ENCODE results near the gene RALGAPA2. TPM values are rescaled to one million over a fixed set of nuclear protein-coding genes. Genes with fewer than 3 reads are reported as not detected.

Gene RALGAPA2
- total RNA-seq, 1 donor from 2014 or later, result 15.7 TPM

DNA sequence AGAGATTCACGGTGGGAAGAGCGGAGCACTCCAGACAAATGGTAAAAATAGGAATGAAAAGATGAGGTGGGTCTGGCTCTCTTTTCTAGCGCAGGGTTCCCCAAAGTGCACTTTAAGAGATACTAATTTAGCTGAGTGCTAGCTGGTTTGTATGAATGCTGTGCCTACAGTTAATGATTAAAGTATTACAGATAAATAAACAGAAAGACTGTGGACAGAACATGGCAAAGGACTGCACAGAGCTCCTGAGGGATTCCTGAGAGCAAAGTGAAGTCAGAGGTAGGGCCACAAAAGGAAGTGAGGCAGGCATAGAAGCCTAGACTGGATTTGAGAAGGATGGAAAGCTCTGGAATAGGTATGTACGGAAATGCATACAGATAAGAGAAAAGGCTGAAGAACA, 230.0 kb downstream of the RALGAPA2 start:
- Histone ChIP-seq H3K9ac (ENCODE audit: low read depth in 1 of 3, low read length in 3 of 3) (no peak overlapping the region), H3K36me3 (ENCODE audit: control insufficient read depth in 3 of 3, insufficient read depth in 3 of 3, low read length in 3 of 3) (peaks cover 3 to 15% (median 4%) of the 10 kb centered on the region in 3 donors), H3K27ac (ENCODE audit: low read depth, low read length) (no peak overlapping the region), H3K4me3 (ENCODE audit: low read length in 3 of 3) (no peak overlapping the region), H3K27me3 (ENCODE audit: control insufficient read depth in 3 of 3, insufficient read depth in 3 of 3, low read length in 3 of 3) (no peaks in the 10 kb centered on the region), H3K9me3 (ENCODE audit: control insufficient read depth in 3 of 3, low read length in 3 of 3) (no peaks in the 10 kb centered on the region), H3K4me1 (ENCODE audit: control insufficient read depth in 3 of 3, insufficient read depth in 3 of 3, low read length in 3 of 3) (peaks cover 0 to 6% (median 4%) of the 10 kb centered on the region in 3 donors)

DNA sequence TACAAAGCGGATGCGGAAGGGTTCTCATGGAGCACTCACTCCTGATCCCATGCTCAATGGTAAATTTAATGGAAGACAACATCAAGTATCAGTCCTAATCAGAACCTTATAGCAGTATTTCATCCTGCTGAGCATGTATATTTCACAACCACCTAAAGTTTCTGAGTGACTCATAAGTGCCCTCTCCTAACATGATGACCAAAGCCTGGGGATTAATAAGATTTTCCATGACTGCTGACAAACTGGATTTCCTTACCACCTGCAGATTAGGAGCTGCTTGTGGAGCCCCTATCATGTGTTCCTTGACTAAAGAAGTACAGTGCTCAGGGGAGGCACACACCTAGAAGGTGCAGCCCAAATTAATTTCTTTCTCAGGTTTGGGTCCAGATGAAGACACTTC, 231.8 kb downstream of the RALGAPA2 start:
- H3K27ac ChIP-seq (ENCODE audit: low read depth, low read length), result no peak overlapping the region
- peaks cover 0 to 12% (median 4%) of the 10 kb centered on the region in 3 donors for H3K4me1 ChIP-seq (ENCODE audit: control insufficient read depth in 3 of 3, insufficient read depth in 3 of 3, low read length in 3 of 3)
- peaks cover under 1 to 13% (median 3%) of the 10 kb centered on the region in 3 donors for H3K36me3 ChIP-seq (ENCODE audit: control insufficient read depth in 3 of 3, insufficient read depth in 3 of 3, low read length in 3 of 3)
- H3K27me3 ChIP-seq (ENCODE audit: control insufficient read depth in 3 of 3, insufficient read depth in 3 of 3, low read length in 3 of 3), result no peaks in the 10 kb centered on the region
- H3K4me3 ChIP-seq (ENCODE audit: low read length in 3 of 3), result no peak overlapping the region
- no peaks in the 10 kb centered on the region for H3K9me3 ChIP-seq (ENCODE audit: control insufficient read depth in 3 of 3, low read length in 3 of 3)
- H3K9ac ChIP-seq (ENCODE audit: low read depth in 1 of 3, low read length in 3 of 3), result no peak overlapping the region

DNA sequence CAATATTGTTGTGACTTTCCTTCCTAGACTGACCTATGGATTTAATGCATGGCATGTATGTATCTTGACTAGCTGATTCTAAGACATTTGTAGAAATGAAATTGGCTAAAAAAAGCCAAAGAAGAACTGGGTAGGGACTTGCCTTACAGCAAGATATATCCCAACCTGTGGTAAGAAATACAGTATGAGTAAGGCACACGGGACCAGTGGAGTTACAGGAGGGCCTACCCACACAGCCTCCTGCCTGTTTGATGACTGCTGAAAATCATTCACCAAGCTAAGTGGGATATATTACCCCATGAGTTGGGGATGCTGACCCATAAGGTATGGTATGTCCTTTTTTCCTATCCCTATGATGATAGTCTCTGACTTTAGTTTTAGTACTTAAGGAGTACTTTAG, 232.3 kb downstream of the RALGAPA2 start:
- Histone ChIP-seq H3K4me3 (ENCODE audit: low read length in 3 of 3) (no peak overlapping the region), H3K9ac (ENCODE audit: low read depth in 1 of 3, low read length in 3 of 3) (no peak overlapping the region), H3K27me3 (ENCODE audit: control insufficient read depth in 3 of 3, insufficient read depth in 3 of 3, low read length in 3 of 3) (no peaks in the 10 kb centered on the region), H3K36me3 (ENCODE audit: control insufficient read depth in 3 of 3, insufficient read depth in 3 of 3, low read length in 3 of 3) (peaks cover 0 to 13% (median 3%) of the 10 kb centered on the region in 3 donors), H3K27ac (ENCODE audit: low read depth, low read length) (no peak overlapping the region), H3K9me3 (ENCODE audit: control insufficient read depth in 3 of 3, low read length in 3 of 3) (no peaks in the 10 kb centered on the region), H3K4me1 (ENCODE audit: control insufficient read depth in 3 of 3, insufficient read depth in 3 of 3, low read length in 3 of 3) (peaks cover 0 to 12% (median 4%) of the 10 kb centered on the region in 3 donors)

DNA sequence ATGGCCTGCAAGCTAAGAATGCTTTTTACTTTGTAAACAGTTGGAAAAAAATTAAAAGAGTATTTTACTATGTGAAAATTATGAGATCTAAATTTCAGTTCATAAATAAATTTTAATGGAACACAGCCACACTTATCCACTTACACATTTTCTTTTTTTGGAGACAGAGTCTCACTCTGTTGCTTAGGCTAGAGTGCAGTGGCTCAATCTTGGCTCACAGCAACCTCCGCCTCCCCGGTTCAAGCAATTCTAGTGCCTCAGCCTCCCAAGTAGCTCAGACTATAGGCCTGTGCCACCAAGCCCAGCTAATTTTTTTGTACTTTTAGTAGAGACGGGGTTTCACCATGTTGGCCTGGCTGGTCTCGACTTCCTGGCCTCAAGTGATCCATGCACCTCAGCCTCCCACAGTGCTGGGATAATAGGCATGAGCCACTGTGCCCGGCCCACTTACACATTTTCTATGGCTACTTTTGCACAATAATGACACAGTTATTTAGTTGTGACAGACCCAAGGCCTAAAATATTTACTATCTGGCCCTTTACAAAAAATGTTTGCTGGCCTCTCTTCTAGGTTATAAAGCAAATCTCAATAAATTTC, 234.9 kb downstream of the RALGAPA2 start:
- H3K4me3 ChIP-seq (ENCODE audit: low read length in 3 of 3), result no peak overlapping the region
- H3K9ac ChIP-seq (ENCODE audit: low read depth in 1 of 3, low read length in 3 of 3), result no peak overlapping the region
- H3K4me1 ChIP-seq (ENCODE audit: control insufficient read depth in 3 of 3, insufficient read depth in 3 of 3, low read length in 3 of 3), result peaks cover 0 to 12% (median 4%) of the 10 kb centered on the region in 3 donors
- H3K27me3 ChIP-seq (ENCODE audit: control insufficient read depth in 3 of 3, insufficient read depth in 3 of 3, low read length in 3 of 3), result no peaks in the 10 kb centered on the region
- no peaks in the 10 kb centered on the region for H3K9me3 ChIP-seq (ENCODE audit: control insufficient read depth in 3 of 3, low read length in 3 of 3)
- peaks cover 3 to 12% (median 4%) of the 10 kb centered on the region in 3 donors for H3K36me3 ChIP-seq (ENCODE audit: control insufficient read depth in 3 of 3, insufficient read depth in 3 of 3, low read length in 3 of 3)
- no peak overlapping the region for H3K27ac ChIP-seq (ENCODE audit: low read depth, low read length)

DNA sequence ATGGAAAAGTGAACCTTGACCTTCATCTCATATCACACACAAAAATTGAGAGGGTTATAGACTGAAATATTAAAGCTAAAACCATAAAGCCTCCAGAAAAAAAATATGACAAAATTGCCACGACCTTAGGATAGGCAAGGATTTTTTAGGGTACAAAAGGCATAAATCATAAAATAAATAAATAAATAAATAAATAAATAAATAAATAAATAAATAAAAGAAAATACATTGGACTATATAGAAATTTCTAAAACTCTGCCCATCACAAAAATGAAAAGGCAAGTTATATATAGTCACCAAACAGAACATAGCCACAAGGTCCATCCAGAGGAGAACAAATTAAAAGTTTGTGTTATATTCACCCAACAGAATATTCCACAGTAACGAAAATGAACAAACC, 235.9 kb downstream of the RALGAPA2 start:
- H3K9me3 ChIP-seq (ENCODE audit: control insufficient read depth in 3 of 3, low read length in 3 of 3), result no peaks in the 10 kb centered on the region
- H3K27ac ChIP-seq (ENCODE audit: low read depth, low read length), result no peak overlapping the region
- H3K4me3 ChIP-seq (ENCODE audit: low read length in 3 of 3), result no peak overlapping the region
- H3K27me3 ChIP-seq (ENCODE audit: control insufficient read depth in 3 of 3, insufficient read depth in 3 of 3, low read length in 3 of 3), result no peaks in the 10 kb centered on the region
- no peak overlapping the region for H3K9ac ChIP-seq (ENCODE audit: low read depth in 1 of 3, low read length in 3 of 3)
- peaks cover 6 to 14% (median 9%) of the 10 kb centered on the region in 3 donors for H3K36me3 ChIP-seq (ENCODE audit: control insufficient read depth in 3 of 3, insufficient read depth in 3 of 3, low read length in 3 of 3)
- H3K4me1 ChIP-seq (ENCODE audit: control insufficient read depth in 3 of 3, insufficient read depth in 3 of 3, low read length in 3 of 3), result peaks cover 0 to 12% (median 4%) of the 10 kb centered on the region in 3 donors

DNA sequence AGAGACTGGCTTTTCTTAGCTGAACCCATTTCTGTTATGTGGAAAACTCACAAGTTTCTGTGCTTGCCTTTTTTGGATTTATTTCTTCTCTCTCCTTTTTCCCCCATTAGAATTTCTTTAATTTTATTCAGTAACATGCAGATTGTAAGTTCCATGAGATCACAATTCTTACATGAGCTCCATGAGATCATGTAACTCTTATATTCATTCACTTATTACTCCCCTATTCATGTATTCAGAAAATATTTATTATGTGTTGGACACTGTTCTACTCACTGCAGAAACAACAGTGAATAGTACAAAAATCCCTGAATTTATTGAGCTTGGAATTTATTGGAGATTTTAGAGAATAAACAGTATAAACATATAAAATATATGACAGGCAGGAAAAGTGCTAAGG, 238.8 kb downstream of the RALGAPA2 start:
- Histone ChIP-seq H3K4me1 (ENCODE audit: control insufficient read depth in 3 of 3, insufficient read depth in 3 of 3, low read length in 3 of 3) (peaks cover 0 to 10% (median 4%) of the 10 kb centered on the region in 3 donors), H3K9me3 (ENCODE audit: control insufficient read depth in 3 of 3, low read length in 3 of 3) (no peaks in the 10 kb centered on the region), H3K4me3 (ENCODE audit: low read length in 3 of 3) (no peak overlapping the region), H3K27me3 (ENCODE audit: control insufficient read depth in 3 of 3, insufficient read depth in 3 of 3, low read length in 3 of 3) (no peaks in the 10 kb centered on the region), H3K36me3 (ENCODE audit: control insufficient read depth in 3 of 3, insufficient read depth in 3 of 3, low read length in 3 of 3) (peaks cover 6 to 11% (median 8%) of the 10 kb centered on the region in 3 donors), H3K27ac (ENCODE audit: low read depth, low read length) (no peak overlapping the region), H3K9ac (ENCODE audit: low read depth in 1 of 3, low read length in 3 of 3) (no peak overlapping the region)

DNA sequence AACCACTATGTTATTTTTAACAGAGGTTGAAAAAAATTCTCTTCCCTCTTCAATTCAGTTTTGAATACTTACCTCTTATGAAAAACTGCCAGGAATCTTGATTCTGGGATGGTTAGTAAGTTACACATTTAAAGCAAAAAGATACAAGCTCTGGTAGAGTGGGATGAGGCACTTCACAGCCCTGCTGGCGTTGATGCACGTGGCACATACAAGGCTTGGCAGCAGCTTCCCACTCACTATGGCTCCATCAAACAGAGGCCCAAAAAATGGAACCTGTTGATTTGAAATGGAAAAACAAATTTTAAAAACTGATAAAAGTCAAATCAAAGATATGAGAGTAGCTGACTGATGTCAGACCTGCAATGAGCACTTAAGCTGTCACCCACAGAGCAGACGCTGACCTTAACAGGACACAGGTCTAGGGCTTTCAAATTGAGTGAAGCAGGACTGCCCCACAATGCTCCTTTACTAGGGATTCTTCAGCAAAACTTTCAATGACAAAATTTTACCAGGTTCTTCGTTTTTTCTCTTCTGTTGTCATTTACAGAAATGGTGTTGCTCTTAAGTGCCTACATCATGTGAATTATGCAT, 239.7 kb downstream of the RALGAPA2 start:
- Histone ChIP-seq H3K9me3 (ENCODE audit: control insufficient read depth in 3 of 3, low read length in 3 of 3) (no peaks in the 10 kb centered on the region), H3K9ac (ENCODE audit: low read depth in 1 of 3, low read length in 3 of 3) (no peak overlapping the region), H3K36me3 (ENCODE audit: control insufficient read depth in 3 of 3, insufficient read depth in 3 of 3, low read length in 3 of 3) (peaks cover 6 to 11% (median 10%) of the 10 kb centered on the region in 3 donors), H3K4me1 (ENCODE audit: control insufficient read depth in 3 of 3, insufficient read depth in 3 of 3, low read length in 3 of 3) (peaks cover 0 to 9% (median 3%) of the 10 kb centered on the region in 3 donors), H3K27me3 (ENCODE audit: control insufficient read depth in 3 of 3, insufficient read depth in 3 of 3, low read length in 3 of 3) (no peaks in the 10 kb centered on the region), H3K27ac (ENCODE audit: low read depth, low read length) (no peak overlapping the region), H3K4me3 (ENCODE audit: low read length in 3 of 3) (no peak overlapping the region)

DNA sequence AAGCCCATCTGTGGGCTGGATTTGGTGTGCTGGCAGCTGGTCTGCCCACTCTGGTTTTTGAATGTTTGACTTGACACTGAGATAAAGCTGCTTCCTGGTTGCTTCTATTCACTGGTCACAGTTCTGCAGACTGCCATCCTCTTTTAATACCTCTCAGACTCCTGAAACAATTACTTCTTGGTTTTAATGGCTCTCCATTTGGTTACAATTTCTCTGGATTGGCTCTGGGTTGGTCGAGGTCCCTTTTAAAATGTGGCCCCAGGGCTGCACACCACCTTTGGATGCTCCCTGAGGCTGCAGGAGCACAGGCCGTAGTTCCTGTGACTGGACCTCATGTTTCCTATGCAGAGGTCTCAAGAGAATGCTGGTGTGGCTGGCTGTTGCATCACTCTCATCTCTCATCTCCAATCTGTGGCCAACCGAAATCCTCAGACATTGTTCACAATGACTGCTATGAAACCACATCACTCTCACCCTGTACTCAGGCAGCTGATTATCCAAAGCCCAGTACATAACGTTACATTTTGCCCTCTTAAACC, 246.0 kb downstream of the RALGAPA2 start:
- H3K4me1 ChIP-seq (ENCODE audit: control insufficient read depth in 3 of 3, insufficient read depth in 3 of 3, low read length in 3 of 3), result no peaks in the 10 kb centered on the region
- H3K27ac ChIP-seq (ENCODE audit: low read depth, low read length), result no peak overlapping the region
- no peak overlapping the region for H3K9ac ChIP-seq (ENCODE audit: low read depth in 1 of 3, low read length in 3 of 3)
- H3K4me3 ChIP-seq (ENCODE audit: low read length in 3 of 3), result no peak overlapping the region
- no peaks in the 10 kb centered on the region for H3K9me3 ChIP-seq (ENCODE audit: control insufficient read depth in 3 of 3, low read length in 3 of 3)
- peaks cover 8 to 14% (median 11%) of the 10 kb centered on the region in 3 donors for H3K36me3 ChIP-seq (ENCODE audit: control insufficient read depth in 3 of 3, insufficient read depth in 3 of 3, low read length in 3 of 3)
- H3K27me3 ChIP-seq (ENCODE audit: control insufficient read depth in 3 of 3, insufficient read depth in 3 of 3, low read length in 3 of 3), result no peaks in the 10 kb centered on the region

DNA sequence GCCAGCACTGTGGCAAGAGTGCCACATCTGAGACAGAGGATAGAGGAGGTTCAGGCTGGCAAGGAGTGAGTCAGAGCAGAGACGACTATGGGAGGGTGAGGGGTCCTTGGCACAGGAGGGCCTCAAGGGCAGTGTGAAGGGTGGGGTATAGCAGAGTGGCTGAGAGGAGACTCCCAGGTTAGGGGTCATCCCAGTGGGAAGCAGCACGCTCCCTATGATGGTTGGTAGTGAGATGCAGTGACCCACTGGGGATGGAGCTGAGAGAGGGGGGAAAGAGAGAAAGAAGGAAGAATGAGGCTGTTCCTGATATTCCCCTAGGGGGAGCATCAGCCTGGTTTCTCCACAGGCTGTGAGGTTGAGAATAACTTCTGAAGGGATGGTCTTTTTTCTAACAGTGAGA, 247.2 kb downstream of the RALGAPA2 start:
- no peak overlapping the region for H3K9ac ChIP-seq (ENCODE audit: low read depth in 1 of 3, low read length in 3 of 3)
- no peaks in the 10 kb centered on the region for H3K4me1 ChIP-seq (ENCODE audit: control insufficient read depth in 3 of 3, insufficient read depth in 3 of 3, low read length in 3 of 3)
- H3K36me3 ChIP-seq (ENCODE audit: control insufficient read depth in 3 of 3, insufficient read depth in 3 of 3, low read length in 3 of 3), result peaks cover 8 to 14% (median 10%) of the 10 kb centered on the region in 3 donors
- H3K27ac ChIP-seq (ENCODE audit: low read depth, low read length), result no peak overlapping the region
- H3K27me3 ChIP-seq (ENCODE audit: control insufficient read depth in 3 of 3, insufficient read depth in 3 of 3, low read length in 3 of 3), result no peaks in the 10 kb centered on the region
- H3K9me3 ChIP-seq (ENCODE audit: control insufficient read depth in 3 of 3, low read length in 3 of 3), result no peaks in the 10 kb centered on the region
- no peak overlapping the region for H3K4me3 ChIP-seq (ENCODE audit: low read length in 3 of 3)

DNA sequence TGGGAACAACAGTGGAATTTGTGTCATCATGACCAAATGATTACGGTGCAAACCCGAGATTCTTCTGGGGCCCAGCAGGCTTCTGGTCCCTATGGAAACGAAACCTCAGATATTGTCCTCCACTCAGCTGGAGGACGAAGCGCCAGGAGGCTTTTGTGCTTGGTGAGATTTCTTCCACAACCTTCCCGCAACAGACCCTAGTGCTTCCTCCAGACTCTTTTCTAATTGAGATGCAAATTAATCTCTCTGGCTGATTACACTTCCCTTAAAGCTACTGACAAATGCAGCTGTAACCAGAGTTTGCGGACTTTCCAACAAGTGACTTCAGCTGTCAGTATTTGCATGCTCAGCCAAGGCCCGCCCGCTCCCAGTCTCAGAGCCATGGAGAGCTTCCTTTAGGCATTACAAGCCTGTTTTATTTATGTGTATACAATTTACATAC, 248.5 kb downstream of the RALGAPA2 start:
- Histone ChIP-seq H3K4me3 (ENCODE audit: low read length in 3 of 3) (no peak overlapping the region), H3K27me3 (ENCODE audit: control insufficient read depth in 3 of 3, insufficient read depth in 3 of 3, low read length in 3 of 3) (no peaks in the 10 kb centered on the region), H3K27ac (ENCODE audit: low read depth, low read length) (no peak overlapping the region), H3K9me3 (ENCODE audit: control insufficient read depth in 3 of 3, low read length in 3 of 3) (no peaks in the 10 kb centered on the region), H3K4me1 (ENCODE audit: control insufficient read depth in 3 of 3, insufficient read depth in 3 of 3, low read length in 3 of 3) (no peaks in the 10 kb centered on the region), H3K9ac (ENCODE audit: low read depth in 1 of 3, low read length in 3 of 3) (no peak overlapping the region), H3K36me3 (ENCODE audit: control insufficient read depth in 3 of 3, insufficient read depth in 3 of 3, low read length in 3 of 3) (peaks cover 8 to 12% (median 10%) of the 10 kb centered on the region in 3 donors)

Measured in skeletal muscle tissue (tissue), 4 donors.